ENCODE measurements around the gene FAM187B. TPM values are rescaled to one million over a fixed set of nuclear protein-coding genes. Genes with fewer than 3 reads are reported as not detected.
"Not testable (repeated sequence)": the region's sequence is repeated elsewhere in the genome, so short reads cannot be mapped to it uniquely, and the experiment has no call there.

Gene FAM187B
- total RNA-seq, 4 donors from 2014 or later = 0.67 TPM; not detected in 3

- Histone ChIP-seq H3K27me3 (no peaks in the 10 kb centered on the region), H3K4me3 (replicated peaks in 1 of 3) (no peak overlapping the region), H3K9me3 (no peaks in the 10 kb centered on the region), H3K27ac (no peak overlapping the region), H3K36me3 (no peaks in the 10 kb centered on the region), H3K4me1 (peaks cover 0 to 2% of the 10 kb centered on the region in 2 donors)
- intact Hi-C loops (cut with DNase I) = no loop called here
- DNase-seq = no peak
- 62 to 85% methylated on average over 4 of the region's 4 CpGs for WGBS, 2 donors
- TF ChIP-seq POLR2A (IDR thresholded peaks at IDR 0.05) = no peak
- no peak for TF ChIP-seq CTCF (IDR thresholded peaks at IDR 0.05)
Measured at GRCh38 chr19:35223862-35224505, 4.6 kb downstream of the FAM187B start.

- Histone ChIP-seq H3K4me1 (peaks cover 0 to 2% of the 10 kb centered on the region in 2 donors), H3K36me3 (no peaks in the 10 kb centered on the region), H3K27ac (no peak overlapping the region), H3K9me3 (no peaks in the 10 kb centered on the region), H3K4me3 (replicated peaks in 1 of 3) (no peak overlapping the region), H3K27me3 (no peaks in the 10 kb centered on the region)
- DNase-seq = no peak
- intact Hi-C loops (cut with DNase I) = no loop called here
- 63 to 80% methylated on average over 5 to 6 of the region's 6 CpGs for WGBS, 2 donors
- no peak for TF ChIP-seq POLR2A (IDR thresholded peaks at IDR 0.05)
- TF ChIP-seq CTCF (IDR thresholded peaks at IDR 0.05) = no peak
Measured at GRCh38 chr19:35223084-35223790, 5.3 kb downstream of the FAM187B start.

- H3K27me3 ChIP-seq = no peaks in the 10 kb centered on the region
- H3K4me3 ChIP-seq (replicated peaks in 1 of 3) = no peak overlapping the region
- H3K27ac ChIP-seq = no peak overlapping the region
- intact Hi-C loops (cut with DNase I) = no loop called here
- H3K9me3 ChIP-seq = no peaks in the 10 kb centered on the region
- no peaks in the 10 kb centered on the region for H3K36me3 ChIP-seq
- WGBS, 2 donors = 78 to 83% methylated on average over 5 to 7 of the region's 7 CpGs
- peaks cover 0 to 2% of the 10 kb centered on the region in 2 donors for H3K4me1 ChIP-seq
- no peak for TF ChIP-seq POLR2A (IDR thresholded peaks at IDR 0.05)
- no peak for TF ChIP-seq CTCF (IDR thresholded peaks at IDR 0.05)
- no peak for DNase-seq
Measured at GRCh38 chr19:35222373-35223015, 6.0 kb downstream of the FAM187B start.

GRCh38 chr19:35220973-35221590, 7.5 kb downstream of the FAM187B start:
- H3K27ac ChIP-seq; DNase-seq; H3K4me3 ChIP-seq (replicated peaks in 1 of 3); H3K36me3 ChIP-seq; H3K4me1 ChIP-seq; H3K9me3 ChIP-seq; H3K27me3 ChIP-seq; intact Hi-C loops (cut with DNase I): not testable (repeated sequence)
- WGBS, 2 donors = 90 to 93% methylated on average over 4 of the region's 4 CpGs

- intact Hi-C loops (cut with DNase I) = no loop called here
- Histone ChIP-seq H3K9me3 (no peaks in the 10 kb centered on the region), H3K27me3 (no peaks in the 10 kb centered on the region), H3K4me1 (peaks cover 0 to 2% of the 10 kb centered on the region in 2 donors), H3K4me3 (replicated peaks in 1 of 3) (no peak overlapping the region), H3K27ac (no peak overlapping the region), H3K36me3 (no peaks in the 10 kb centered on the region)
- 50 to 61% methylated on average over 2 to 3 of the region's 3 CpGs for WGBS, 2 donors
- TF ChIP-seq CTCF (IDR thresholded peaks at IDR 0.05) = no peak
- no peak for TF ChIP-seq POLR2A (IDR thresholded peaks at IDR 0.05)
- DNase-seq = no peak
Measured at GRCh38 chr19:35220315-35220921, 8.1 kb downstream of the FAM187B start.
